Measurements from ENCODE around the gene TAS2R60. TPM values are rescaled to one million over a fixed set of nuclear protein-coding genes. Genes with fewer than 3 reads are reported as not detected.

TAS2R60 gene
- total and polyA plus RNA-seq, 2 of the 8 experiments (the other 6 are each of a cell fraction or from before 2014, with no cell fraction given) = 0.15 to 0.32 TPM

GRCh38 chr7:143458263-143458662, 15.0 kb downstream of the TAS2R60 start:
- no peak overlapping the region for H3K23ac ChIP-seq (ENCODE audit: insufficient read length)
- H3K27ac ChIP-seq (ENCODE audit: low read depth, low read length) = no peak overlapping the region
- DNase-seq (ENCODE audit: low read depth in 1 of 2, low spot score in 2 of 2) (no peak), FAIRE-seq (no peak)
- no peak overlapping the region for H3K4me2 ChIP-seq (ENCODE audit: insufficient read depth in 1 of 2, low read depth in 2 of 2, low read length in 2 of 2)
- H3K79me2 ChIP-seq (ENCODE audit: control insufficient read depth in 1 of 2, insufficient read depth in 2 of 2, low read length in 2 of 2) = no peaks in the 10 kb centered on the region
- no peak overlapping the region for H2BK12ac ChIP-seq (ENCODE audit: low read depth, low read length)
- H3K9me3 ChIP-seq (ENCODE audit: insufficient read depth in 2 of 2, low read depth in 1 of 2, low read length in 1 of 2) = peaks cover 8 to 11% of the 10 kb centered on the region in 2 experiments
- no peak overlapping the region for H4K5ac ChIP-seq (ENCODE audit: insufficient read length, low read depth, low read length)
- no peak overlapping the region for H2BK120ac ChIP-seq (replicated peaks; ENCODE audit: low read depth, low read length)
- no peak overlapping the region for H3K18ac ChIP-seq (ENCODE audit: extremely low read depth, low read length)
- H3K14ac ChIP-seq (ENCODE audit: insufficient read length) = no peak overlapping the region
- no peaks in the 10 kb centered on the region for H4K20me1 ChIP-seq (replicated peaks in 1 of 2; ENCODE audit: control insufficient read depth in 1 of 2, insufficient read depth in 2 of 2, low read length in 2 of 2)
- H3K79me1 ChIP-seq (ENCODE audit: low read depth, low read length) = no peaks in the 10 kb centered on the region
- no peak overlapping the region for H2BK20ac ChIP-seq (ENCODE audit: low read length)
- no peak overlapping the region for H3K4ac ChIP-seq (replicated peaks; ENCODE audit: insufficient read length, low read depth, low read length)
- ChIA-PET POLR2A (ENCODE audit: partially characterized antibody) (no interaction called here), CTCF (ENCODE audit: partially characterized antibody) (no interaction called here)
- no peak overlapping the region for H2BK15ac ChIP-seq (ENCODE audit: low read length)
- H3K9ac ChIP-seq (replicated peaks in 1 of 4; ENCODE audit: extremely low read depth in 1 of 4, low read depth in 3 of 4, low read length in 3 of 4) = no peak overlapping the region
- no peak overlapping the region for H2AFZ ChIP-seq (ENCODE audit: low read length)
- no peak overlapping the region for H3K56ac ChIP-seq (replicated peaks; ENCODE audit: insufficient read length, low read depth, low read length)
- H2BK5ac ChIP-seq (ENCODE audit: low read depth, low read length) = no peak overlapping the region
- H3K23me2 ChIP-seq (ENCODE audit: low read depth, low read length) = no peaks in the 10 kb centered on the region
- no peak overlapping the region for H3K4me3 ChIP-seq (ENCODE audit: extremely low read depth in 1 of 4, insufficient read depth in 2 of 4, low read depth in 3 of 4, low read length in 4 of 4)
- 82% methylated on average over 3 of the region's 3 CpGs; no CpG with 5 or more reads in 1 of the 2 experiments for WGBS, 2 experiments (ENCODE audit: extremely low coverage in 1 of 2, insufficient coverage in 1 of 2, insufficient read length in 1 of 2, insufficient replicate concordance in 2 of 2, low coverage in 1 of 2, low lambda C conversion rate in 2 of 2, missing lambda C conversion rate in 1 of 2)
- H3K27me3 ChIP-seq (replicated peaks in 1 of 4; ENCODE audit: control insufficient read depth in 3 of 4, extremely low read depth in 1 of 4, insufficient read depth in 3 of 4, low read length in 3 of 4) = no peaks in the 10 kb centered on the region
- H3K4me1 ChIP-seq (replicated peaks in 1 of 4; ENCODE audit: control insufficient read depth in 3 of 4, insufficient read depth in 4 of 4, low read length in 3 of 4) = peaks cover 0 to 2% (median 0%) of the 10 kb centered on the region in 4 experiments; a peak in 1 of 7 replicates
- H4K8ac ChIP-seq (ENCODE audit: extremely low read depth, insufficient read depth, low read length) = no peak overlapping the region
- no peak overlapping the region for H2AK5ac ChIP-seq (ENCODE audit: low read depth, low read length)
- H4K91ac ChIP-seq (replicated peaks; ENCODE audit: insufficient read length, low read length) = no peak overlapping the region
- H3K36me3 ChIP-seq (ENCODE audit: control insufficient read depth in 2 of 4, insufficient read depth in 4 of 4, low read length in 3 of 4) = no peaks in the 10 kb centered on the region
- TF ChIP-seq KDM1A (IDR thresholded peaks at IDR 0.05; ENCODE audit: borderline replicate concordance, low read length) = no peak
- TF ChIP-seq ASH2L (IDR thresholded peaks at IDR 0.05; ENCODE audit: low read length) = no peak
- no peak for TF ChIP-seq EP300 (IDR thresholded peaks at IDR 0.05; ENCODE audit: borderline replicate concordance in 1 of 2, low read depth in 2 of 2, low read length in 2 of 2)
- no peak for TF ChIP-seq KDM4A (IDR thresholded peaks at IDR 0.05; ENCODE audit: low read depth, low read length, severe bottlenecking)
- TF ChIP-seq POLR2A (IDR thresholded peaks at IDR 0.05; ENCODE audit: control extremely low read depth in 1 of 2, low read depth in 2 of 2, low read length in 2 of 2) = no peak
- no peak for TF ChIP-seq RNF2 (IDR thresholded peaks at IDR 0.05; ENCODE audit: borderline replicate concordance, low read depth, low read length, missing control alignments, poor library complexity, severe bottlenecking)
- no peak for TF ChIP-seq SP1 (IDR thresholded peaks at IDR 0.05; ENCODE audit: low read depth, low read length)
- no peak for TF ChIP-seq CBX8 (IDR thresholded peaks at IDR 0.05; ENCODE audit: borderline replicate concordance, low read depth, low read length)
- TF ChIP-seq MAFK (IDR thresholded peaks at IDR 0.05; ENCODE audit: low read depth, low read length) = no peak
- TF ChIP-seq PHF8 (conservative IDR thresholded peaks at IDR 0.05; ENCODE audit: low read depth, low read length) = no peak
- no peak for TF ChIP-seq RFX5 (IDR thresholded peaks at IDR 0.05; ENCODE audit: borderline replicate concordance, low read depth, low read length)
- no peak for TF ChIP-seq ZNF274 (IDR thresholded peaks at IDR 0.05; ENCODE audit: borderline replicate concordance, extremely low read depth, low read length)
- TF ChIP-seq POLR2AphosphoS5 (IDR thresholded peaks at IDR 0.05; ENCODE audit: low read depth, low read length) = no peak
- TF ChIP-seq BACH1 (IDR thresholded peaks at IDR 0.05; ENCODE audit: low read length) = no peak
- no peak for TF ChIP-seq ATF3 (IDR thresholded peaks at IDR 0.05; ENCODE audit: insufficient read depth, low read depth, low read length)
